CD4-positive, alpha-beta T cell treated with Interleukin-10 for 1 hour (primary cell): Measurements from ENCODE around the gene EHBP1.
"Not testable (repeated sequence)": the region's sequence is repeated elsewhere in the genome, so short reads cannot be mapped to it uniquely, and the experiment has no call there.

Experiments
- DNase-seq: peaks from one replicate; pipeline ENCODE4 v3.0.0-alpha.2; 2020

Gene EHBP1

GRCh38 chr2:62736899-62737559 lies 31.5 kb downstream of the EHBP1 start:
- DNase-seq: no peak

GRCh38 chr2:62738981-62739936 lies 33.7 kb downstream of the EHBP1 start:
- no peak for DNase-seq

GRCh38 chr2:62740221-62740620 lies 34.7 kb downstream of the EHBP1 start:
- no peak for DNase-seq

- DNase-seq: no peak
Observed at GRCh38 chr2:62741127-62741526, 35.6 kb downstream of the EHBP1 start.

GRCh38 chr2:62741954-62742722 lies 36.6 kb downstream of the EHBP1 start:
- no peak for DNase-seq

DNA sequence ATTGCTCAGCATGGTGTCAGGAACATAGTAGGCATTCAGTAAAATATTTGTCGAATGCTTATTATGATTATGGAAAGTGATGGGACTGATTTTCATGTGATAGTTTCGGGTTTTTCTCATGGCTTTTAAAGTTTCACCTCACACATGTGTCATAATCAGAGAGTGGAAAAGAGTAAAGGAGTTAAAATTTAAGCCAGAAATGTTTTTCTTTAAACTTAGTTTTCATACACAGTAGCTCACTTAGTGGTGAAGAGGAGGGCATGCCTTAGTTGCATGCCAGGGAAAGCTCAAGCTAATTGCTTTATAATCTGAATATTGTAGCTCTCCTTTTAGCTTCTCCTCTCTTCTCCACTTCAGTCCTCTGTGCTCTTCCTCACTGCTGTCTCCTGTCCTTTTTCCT lies 38.0 kb downstream of the EHBP1 start:
- no peak for DNase-seq

- DNase-seq: no peak
Observed at GRCh38 chr2:62744603-62745002, 39.1 kb downstream of the EHBP1 start.

DNA sequence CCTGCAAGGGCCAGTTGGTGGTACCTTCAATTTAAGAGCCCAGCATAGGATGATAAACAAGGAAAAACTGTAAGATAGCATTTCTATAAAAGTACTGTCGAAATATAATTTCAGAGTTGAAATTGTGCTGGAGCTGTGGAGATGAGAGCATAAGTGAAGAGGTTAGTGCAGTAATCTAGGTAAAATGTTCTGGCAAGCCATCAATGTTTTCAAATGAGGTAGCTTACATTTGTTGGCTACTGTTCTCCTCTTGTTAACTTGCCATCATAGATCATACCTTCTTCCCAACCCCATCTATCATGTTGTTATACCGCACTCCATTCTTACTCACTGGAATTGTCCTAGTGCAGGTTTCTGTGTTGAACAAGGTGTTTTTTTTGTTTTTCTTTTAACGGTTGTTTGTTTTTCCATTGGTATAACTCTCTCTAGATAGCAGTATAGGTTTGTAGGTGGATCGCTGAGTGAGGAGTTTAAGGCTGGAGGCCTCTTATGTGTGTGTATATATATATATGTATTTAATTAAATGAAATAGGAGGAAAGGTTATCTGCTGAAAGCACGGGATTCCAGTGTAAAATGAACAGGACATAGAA lies 40.5 kb downstream of the EHBP1 start:
- no peak for DNase-seq

GRCh38 chr2:62747169-62747568 lies 41.7 kb downstream of the EHBP1 start:
- DNase-seq: no peak

DNA sequence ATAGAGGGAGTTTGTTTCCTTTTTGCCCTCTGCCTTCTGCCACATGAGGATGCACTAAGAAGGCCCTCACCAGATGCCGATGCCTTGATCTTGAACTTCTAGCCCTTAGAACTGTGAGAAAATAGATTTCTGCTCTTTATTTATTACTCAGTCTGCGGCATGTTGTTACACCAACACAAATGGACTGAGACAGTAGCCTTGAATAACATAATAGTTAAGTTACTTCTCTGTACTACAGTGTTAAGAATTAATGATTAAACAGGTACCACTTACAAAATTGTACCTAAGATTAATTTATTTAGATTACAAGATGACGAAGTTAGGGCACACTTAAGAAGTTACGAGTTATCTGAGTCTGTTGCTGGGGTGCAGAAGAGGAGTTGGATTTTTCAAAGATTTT lies 42.4 kb downstream of the EHBP1 start:
- no peak for DNase-seq

- DNase-seq: not testable (repeated sequence)
Observed at GRCh38 chr2:62749111-62749510, 43.6 kb downstream of the EHBP1 start.

- DNase-seq: no peak
Observed at GRCh38 chr2:62757029-62757428, 51.5 kb downstream of the EHBP1 start.

DNA sequence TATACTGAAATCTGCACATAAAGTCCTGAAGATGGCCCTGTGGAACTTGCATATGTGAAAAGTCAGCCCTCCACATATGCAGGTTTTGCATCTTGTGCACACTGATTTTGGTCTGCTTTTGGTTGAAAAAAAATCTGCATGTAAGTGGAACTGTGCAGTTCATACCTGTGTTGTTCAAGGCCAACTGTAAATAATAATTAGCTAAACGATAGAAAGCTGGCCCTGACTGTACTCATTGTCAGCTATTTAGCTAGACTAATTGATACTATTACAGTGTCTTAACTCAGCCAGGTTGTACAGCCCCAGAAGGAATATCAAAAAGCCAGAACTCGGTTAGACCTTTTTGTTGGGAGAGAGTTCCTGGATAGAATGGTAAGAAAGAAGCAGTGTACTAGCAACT lies 54.5 kb downstream of the EHBP1 start:
- DNase-seq: no peak

GRCh38 chr2:62760555-62760954 lies 55.0 kb downstream of the EHBP1 start:
- DNase-seq: no peak

GRCh38 chr2:62765619-62766376 lies 60.3 kb downstream of the EHBP1 start:
- DNase-seq: no peak

DNA sequence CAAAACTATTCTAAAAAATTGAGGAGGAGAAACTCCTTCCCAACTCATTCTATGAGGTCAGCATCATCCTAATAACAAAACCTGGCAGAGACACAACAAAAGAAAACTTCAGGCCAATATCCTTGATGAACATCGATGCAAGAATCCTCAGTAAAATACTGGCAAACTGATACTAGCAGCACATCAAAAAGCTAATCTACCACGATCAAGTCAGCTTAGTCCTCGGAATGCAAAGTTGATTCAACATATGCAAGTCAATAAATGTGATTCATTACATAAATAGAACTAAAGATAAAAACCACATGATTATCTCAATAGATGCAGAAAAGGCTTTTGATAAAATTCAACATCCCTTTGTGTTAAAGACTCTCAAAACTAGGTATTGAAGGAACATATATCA lies 63.1 kb downstream of the EHBP1 start:
- DNase-seq: no peak

- DNase-seq: no peak
Observed at GRCh38 chr2:62770629-62771028, 65.1 kb downstream of the EHBP1 start.

GRCh38 chr2:62774555-62775366 lies 69.2 kb downstream of the EHBP1 start:
- peak; percentile 46 for DNase-seq

- DNase-seq: no peak
Observed at GRCh38 chr2:62775367-62775668, 69.8 kb downstream of the EHBP1 start.

- DNase-seq: no peak
Observed at GRCh38 chr2:62783679-62784078, 78.2 kb downstream of the EHBP1 start.

DNA sequence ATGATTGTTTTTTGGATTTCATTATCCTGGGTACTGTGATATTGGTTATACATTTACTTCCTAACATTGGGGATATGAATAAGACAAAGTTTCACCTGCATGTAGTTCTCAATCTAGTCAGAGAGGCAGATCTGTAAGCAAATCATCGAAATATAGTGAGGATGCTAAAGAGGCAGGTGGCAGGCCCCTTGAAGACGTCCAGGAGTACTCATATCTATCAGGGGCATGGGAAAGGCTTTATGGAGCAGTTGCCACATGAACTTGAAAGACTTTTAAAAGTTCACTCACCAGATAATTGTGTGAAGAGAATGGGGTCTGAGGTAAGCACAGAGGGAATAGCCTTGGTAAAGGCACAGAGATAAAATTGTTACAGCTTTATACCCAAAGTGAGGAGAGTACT lies 78.8 kb downstream of the EHBP1 start:
- DNase-seq: no peak

DNA sequence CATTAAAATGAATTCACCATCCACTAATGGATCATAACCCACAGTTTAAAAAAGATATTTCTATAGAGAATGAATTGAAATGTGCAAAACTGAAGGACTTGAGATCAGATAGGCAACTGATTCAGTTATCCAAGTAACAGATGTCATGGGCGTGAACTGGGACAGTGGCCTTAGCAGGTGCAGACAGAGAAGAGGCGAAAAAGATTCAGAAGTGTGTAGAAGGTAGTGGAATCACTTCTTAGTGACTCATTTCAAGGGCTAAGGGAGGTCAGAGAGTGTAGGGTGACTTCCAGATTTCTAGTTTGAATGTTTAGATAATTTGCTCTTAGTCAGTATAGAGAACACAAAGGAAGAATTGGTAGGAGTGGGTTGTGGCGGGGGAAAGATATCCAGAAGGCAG lies 79.7 kb downstream of the EHBP1 start:
- DNase-seq: no peak
